Duodenal mucosa (tissue), 2 donors: ENCODE results near the gene VENTX.

Experiments
- H3K27ac ChIP-seq: one replicate; pipeline ENCODE4 v1.7.0; 2013; ENCODE audit warnings: low read depth, low read length
- H3K27me3 ChIP-seq, 2 donors: one replicate each; pipeline ENCODE4 v1.7.0; 2013; ENCODE audit warnings: low read length in 2 of 2, control low read depth in 1 of 2; ENCODE audit not compliant: insufficient read depth in 2 of 2, control insufficient read depth in 1 of 2
- H3K36me3 ChIP-seq, 2 donors: one replicate each; pipeline ENCODE4 v1.7.0; 2013; ENCODE audit warnings: low read length in 2 of 2, control low read depth in 1 of 2; ENCODE audit not compliant: insufficient read depth in 2 of 2, control insufficient read depth in 1 of 2
- H3K4me1 ChIP-seq, 2 donors: one replicate each; pipeline ENCODE4 v1.7.0; 2013; ENCODE audit warnings: low read length in 2 of 2, control low read depth in 1 of 2; ENCODE audit not compliant: insufficient read depth in 2 of 2, control insufficient read depth in 1 of 2
- H3K4me3 ChIP-seq, 2 donors: one replicate each; pipeline ENCODE4 v1.7.0; 2013; ENCODE audit warnings: low read length in 2 of 2, low read depth in 1 of 2
- H3K9ac ChIP-seq, 2 donors: one replicate each; pipeline ENCODE4 v1.7.0; 2013; ENCODE audit warnings: low read length in 2 of 2, low read depth in 1 of 2
- H3K9me3 ChIP-seq, 2 donors: one replicate each; pipeline ENCODE4 v1.7.0; 2013; ENCODE audit warnings: low read length in 2 of 2, control low read depth in 1 of 2; ENCODE audit not compliant: control insufficient read depth in 1 of 2

Gene VENTX

DNA sequence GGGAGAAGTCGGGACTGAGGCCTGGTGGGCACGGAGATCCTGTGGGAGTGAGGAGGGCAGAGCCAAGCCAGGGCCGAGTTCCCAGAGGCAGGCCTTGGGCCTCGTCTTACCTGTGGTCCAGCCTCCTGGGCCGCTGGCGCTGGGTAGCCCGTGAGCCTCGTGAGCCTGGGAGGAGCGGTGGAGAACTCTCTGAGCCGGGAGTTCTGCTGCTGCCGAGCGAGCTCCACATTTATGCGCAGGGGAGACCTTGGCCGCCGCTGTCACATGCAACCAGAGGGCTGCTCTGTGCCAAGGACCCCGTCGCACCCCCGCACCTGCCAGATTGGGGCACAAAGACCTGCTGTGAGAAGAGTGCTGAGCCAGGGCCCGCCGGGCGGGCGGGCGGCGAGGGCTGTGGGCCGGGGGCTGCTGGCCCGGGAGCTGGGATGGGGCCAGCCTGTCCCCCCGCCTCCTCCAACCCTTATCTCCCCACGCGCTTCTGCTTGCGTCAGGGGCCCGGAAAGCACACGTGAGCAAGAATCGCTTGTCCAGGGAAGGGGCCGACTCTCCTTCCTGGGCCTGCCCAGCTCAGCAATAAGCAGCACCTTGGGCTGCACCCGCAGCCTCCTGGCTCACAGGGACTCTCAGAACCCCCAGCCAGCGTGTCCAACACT is 10.2 kb downstream of the VENTX start:
- no peak overlapping the region for H3K9ac ChIP-seq
- H3K4me3 ChIP-seq = no peak overlapping the region
- peaks cover 3 to 27% of the 10 kb centered on the region in 2 donors for H3K27me3 ChIP-seq
- no peak overlapping the region for H3K27ac ChIP-seq
- no peaks in the 10 kb centered on the region for H3K9me3 ChIP-seq
- peaks cover 5 to 8% of the 10 kb centered on the region in 2 donors for H3K4me1 ChIP-seq
- H3K36me3 ChIP-seq = no peaks in the 10 kb centered on the region

DNA sequence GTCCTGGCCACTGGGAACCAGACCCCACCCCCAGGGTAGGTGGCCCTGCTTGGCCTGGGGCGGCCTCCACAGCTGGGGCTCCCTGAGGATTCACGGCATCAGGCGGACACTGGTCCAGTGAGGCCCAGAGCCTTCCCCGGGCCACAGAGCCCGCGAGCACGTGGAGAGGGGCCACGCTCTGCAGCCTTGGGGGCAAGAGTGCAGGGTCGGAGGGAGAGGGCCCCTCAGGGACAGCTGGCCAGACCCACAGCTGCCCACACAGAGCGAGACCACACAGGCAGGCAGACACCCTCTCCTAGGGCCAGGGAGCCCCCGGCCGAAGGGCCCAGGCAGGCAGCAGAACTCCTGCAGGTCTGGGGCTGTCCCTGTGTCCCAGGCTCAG is 10.7 kb downstream of the VENTX start:
- no peaks in the 10 kb centered on the region for H3K36me3 ChIP-seq
- H3K9me3 ChIP-seq = no peaks in the 10 kb centered on the region
- no peak overlapping the region for H3K9ac ChIP-seq
- no peak overlapping the region for H3K4me3 ChIP-seq
- no peak overlapping the region for H3K27ac ChIP-seq
- H3K4me1 ChIP-seq = peaks cover 5 to 8% of the 10 kb centered on the region in 2 donors
- peaks cover 0 to 21% of the 10 kb centered on the region in 2 donors for H3K27me3 ChIP-seq

DNA sequence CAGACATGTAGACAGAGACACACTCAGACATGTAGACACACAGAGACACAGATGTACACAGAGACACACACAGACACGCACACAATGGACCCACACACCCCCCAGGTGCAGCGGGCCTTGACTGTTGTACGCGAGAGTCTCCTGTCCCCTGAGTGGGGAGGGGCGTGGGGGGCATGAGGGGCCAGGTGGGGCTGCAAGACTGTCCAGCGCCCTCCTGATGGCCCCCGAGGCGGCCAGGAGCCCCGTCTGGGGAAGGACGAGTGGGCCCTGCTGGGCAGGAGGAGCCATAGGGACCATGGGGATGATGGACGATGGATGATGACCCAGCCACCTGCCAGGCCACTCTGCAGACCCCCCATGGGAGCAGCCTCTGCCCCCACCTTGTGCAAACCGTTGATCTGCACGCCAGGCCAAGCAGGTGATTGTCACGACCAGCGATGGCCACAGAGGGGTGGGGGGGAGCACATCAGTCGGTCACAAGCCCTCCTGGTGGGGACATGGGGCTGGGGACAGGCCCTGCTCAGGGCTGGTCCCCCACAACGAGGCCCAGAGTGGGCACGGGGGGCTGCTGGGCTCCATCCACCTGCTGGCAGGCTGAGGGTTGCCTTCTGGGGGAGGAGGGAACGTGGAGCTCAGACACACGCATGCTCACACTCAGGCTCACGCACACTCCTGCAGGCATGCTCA is 11.6 kb downstream of the VENTX start:
- Histone ChIP-seq H3K36me3 (no peaks in the 10 kb centered on the region), H3K27me3 (peaks cover 0 to 19% of the 10 kb centered on the region in 2 donors), H3K9ac (no peak overlapping the region), H3K27ac (no peak overlapping the region), H3K9me3 (no peaks in the 10 kb centered on the region), H3K4me1 (peaks cover 5 to 8% of the 10 kb centered on the region in 2 donors), H3K4me3 (no peak overlapping the region)

DNA sequence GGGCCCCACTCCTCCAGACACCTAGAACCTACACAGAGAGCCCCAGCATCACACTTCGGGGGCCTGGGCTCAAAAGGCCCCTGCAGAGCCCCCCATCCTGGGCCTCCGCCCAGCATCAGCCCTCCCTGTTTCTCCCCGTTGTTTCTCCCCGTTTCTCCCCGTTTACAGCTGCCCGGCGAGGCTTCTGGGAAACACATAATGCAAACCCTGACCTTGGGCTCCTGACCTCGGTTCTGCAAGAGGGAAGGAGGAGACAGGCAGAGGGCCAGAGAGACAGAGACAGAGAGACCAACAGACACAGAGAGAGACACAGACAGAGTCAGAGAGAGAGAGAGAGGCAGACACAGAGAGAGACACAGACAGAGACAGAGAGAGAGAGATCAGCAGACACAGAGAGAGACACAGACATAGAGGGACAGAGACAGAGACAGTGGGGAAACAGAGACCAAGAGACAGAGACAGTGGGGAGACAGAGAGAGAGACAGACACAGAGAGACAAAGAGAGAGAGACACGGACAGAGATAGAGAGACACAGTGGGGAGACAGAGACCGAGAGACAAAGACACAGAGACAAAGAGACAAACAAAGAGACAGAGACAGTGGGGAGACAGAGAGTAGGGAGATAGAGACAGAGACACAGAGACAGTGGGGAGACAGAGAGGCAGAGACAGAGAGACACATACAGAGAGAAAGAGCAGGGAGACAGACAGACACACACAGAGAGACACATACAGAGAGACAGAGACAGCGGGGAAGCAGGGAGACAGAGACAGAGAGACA is 12.5 kb downstream of the VENTX start:
- Histone ChIP-seq H3K4me1 (peaks cover 5 to 8% of the 10 kb centered on the region in 2 donors), H3K4me3 (no peak overlapping the region), H3K9me3 (no peaks in the 10 kb centered on the region), H3K9ac (no peak overlapping the region), H3K27ac (no peak overlapping the region), H3K36me3 (no peaks in the 10 kb centered on the region), H3K27me3 (peaks cover 0 to 19% of the 10 kb centered on the region in 2 donors)

DNA sequence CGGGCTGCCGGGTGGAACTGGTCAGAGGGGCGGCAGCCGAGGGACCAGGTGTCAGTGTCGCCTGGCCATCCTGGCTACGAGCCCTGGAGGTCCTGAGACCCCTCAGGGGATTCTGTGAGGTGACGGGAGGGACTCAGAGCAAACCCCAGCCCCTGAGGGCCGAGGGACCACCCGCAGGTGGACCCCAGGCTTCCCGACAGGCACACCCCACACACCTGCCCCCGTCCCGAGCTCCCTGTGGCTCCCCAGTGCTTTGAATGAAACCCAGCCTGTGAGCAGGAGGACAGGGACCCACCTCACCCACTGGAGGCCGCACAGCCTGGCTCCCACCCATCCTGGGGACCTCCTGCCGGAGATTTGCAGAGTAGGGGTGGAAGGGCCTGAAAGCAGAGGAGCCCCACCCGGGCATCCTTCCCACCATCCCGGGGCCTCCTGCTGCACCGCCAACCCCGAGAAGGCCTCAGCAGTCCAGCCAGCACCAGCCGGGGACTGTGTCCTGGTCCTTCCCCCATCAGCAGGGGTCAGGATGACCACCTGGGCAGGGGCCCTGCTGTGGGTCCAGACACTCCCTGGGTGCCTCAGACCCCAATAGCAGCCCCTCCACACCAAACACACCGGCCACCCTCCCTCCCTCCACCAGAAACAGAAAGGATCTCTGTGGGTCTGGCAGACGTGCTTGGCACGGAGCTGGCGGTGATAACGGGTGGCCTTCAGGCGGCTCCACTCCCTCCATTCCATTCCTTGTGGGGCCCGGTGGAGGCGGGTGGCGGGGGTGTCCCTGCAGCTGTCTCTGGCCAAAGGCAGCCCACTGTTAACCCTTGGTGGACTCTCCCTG is 13.9 kb downstream of the VENTX start:
- Histone ChIP-seq H3K27me3 (peaks cover 0 to 13% of the 10 kb centered on the region in 2 donors), H3K4me1 (no peaks in the 10 kb centered on the region), H3K4me3 (no peak overlapping the region), H3K36me3 (no peaks in the 10 kb centered on the region), H3K9ac (no peak overlapping the region), H3K9me3 (no peaks in the 10 kb centered on the region), H3K27ac (no peak overlapping the region)

DNA sequence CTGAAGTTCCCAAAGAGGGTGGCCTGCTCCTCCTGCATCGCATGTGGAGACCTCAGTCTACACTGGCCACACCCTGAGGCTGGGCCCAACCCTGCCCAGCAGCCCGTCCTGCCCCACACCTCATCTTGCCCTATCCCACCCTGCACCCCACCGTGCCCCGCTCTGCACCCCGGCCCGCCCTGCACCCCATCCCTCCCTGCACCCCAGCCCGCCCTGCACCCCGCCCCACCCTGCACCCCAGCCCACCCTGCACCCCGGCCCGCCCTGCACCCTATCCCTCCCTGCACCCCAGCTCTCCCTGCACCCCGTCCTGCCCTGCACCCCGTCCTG is 14.5 kb downstream of the VENTX start:
- H3K27me3 ChIP-seq = peaks cover 0 to 10% of the 10 kb centered on the region in 2 donors
- H3K4me1 ChIP-seq = peaks cover 0 to 2% of the 10 kb centered on the region in 2 donors
- no peaks in the 10 kb centered on the region for H3K9me3 ChIP-seq
- no peaks in the 10 kb centered on the region for H3K36me3 ChIP-seq
- no peak overlapping the region for H3K27ac ChIP-seq
- H3K4me3 ChIP-seq = no peak overlapping the region
- no peak overlapping the region for H3K9ac ChIP-seq

DNA sequence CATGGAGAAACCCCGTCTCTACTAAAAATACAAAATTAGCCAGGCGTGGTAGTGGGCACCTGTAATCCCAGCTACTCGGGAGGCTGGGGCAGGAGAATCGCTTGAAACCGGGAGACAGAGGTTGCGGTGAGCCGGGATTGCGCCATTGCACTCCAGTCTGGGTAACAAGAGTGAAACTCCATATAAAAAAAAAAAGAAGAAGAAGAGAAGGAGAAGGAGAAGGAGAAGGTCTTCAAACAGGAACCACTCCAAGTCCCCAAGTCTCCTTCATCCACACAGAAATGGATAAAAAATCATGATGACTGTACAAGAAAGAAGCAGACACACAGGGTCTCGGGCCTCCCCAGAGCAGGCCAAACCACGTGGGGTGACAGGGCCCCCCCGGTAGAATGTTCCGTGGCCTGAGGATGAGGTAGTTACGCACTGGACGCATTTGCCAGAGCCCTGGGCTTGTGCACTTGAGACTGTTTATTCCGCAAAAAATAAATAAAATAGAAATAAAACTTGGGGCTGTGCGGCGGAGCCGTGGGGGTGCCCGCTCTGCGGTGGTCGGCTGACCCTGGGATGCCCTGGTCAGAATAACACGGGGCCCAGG is 15.8 kb downstream of the VENTX start:
- no peaks in the 10 kb centered on the region for H3K36me3 ChIP-seq
- no peak overlapping the region for H3K9ac ChIP-seq
- H3K4me1 ChIP-seq = peaks cover 10 to 15% of the 10 kb centered on the region in 2 donors
- H3K27ac ChIP-seq = no peak overlapping the region
- H3K9me3 ChIP-seq = no peaks in the 10 kb centered on the region
- H3K27me3 ChIP-seq = peaks cover 0 to 6% of the 10 kb centered on the region in 2 donors
- no peak overlapping the region for H3K4me3 ChIP-seq

DNA sequence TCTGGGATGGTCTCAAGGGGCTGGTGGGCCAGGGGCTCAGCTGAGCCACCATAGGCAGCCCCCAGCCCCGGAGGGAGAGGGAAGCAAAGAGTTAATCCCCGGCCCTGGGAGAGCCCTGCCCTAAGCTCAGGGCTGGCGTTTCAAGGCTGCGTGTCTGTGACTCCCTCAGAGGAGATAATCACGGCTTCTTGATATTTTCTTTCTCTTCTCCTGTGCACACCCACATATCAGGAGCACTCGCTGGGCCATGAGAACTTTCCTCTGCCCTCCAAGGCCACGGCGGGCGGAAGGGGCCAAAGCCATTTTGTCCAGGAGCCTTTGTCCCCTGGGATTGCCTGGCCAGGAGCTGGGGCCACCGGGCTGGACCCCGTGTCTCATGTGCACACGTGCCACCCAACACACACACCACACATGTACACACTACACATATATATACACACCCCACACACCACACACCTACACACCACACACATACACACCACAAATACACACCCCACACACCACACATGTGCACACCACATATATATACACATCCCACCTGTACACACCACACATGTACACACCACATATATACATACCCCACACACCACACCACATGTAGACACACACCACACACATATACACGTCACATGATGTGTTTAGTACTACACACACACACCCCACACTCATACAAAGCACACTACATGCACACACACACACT is 16.9 kb downstream of the VENTX start:
- H3K4me1 ChIP-seq = peaks cover 21 to 25% of the 10 kb centered on the region in 2 donors
- no peak overlapping the region for H3K27ac ChIP-seq
- H3K36me3 ChIP-seq = no peaks in the 10 kb centered on the region
- no peak overlapping the region for H3K4me3 ChIP-seq
- no peaks in the 10 kb centered on the region for H3K9me3 ChIP-seq
- no peak overlapping the region for H3K9ac ChIP-seq
- peaks cover 0 to 2% of the 10 kb centered on the region in 2 donors for H3K27me3 ChIP-seq

DNA sequence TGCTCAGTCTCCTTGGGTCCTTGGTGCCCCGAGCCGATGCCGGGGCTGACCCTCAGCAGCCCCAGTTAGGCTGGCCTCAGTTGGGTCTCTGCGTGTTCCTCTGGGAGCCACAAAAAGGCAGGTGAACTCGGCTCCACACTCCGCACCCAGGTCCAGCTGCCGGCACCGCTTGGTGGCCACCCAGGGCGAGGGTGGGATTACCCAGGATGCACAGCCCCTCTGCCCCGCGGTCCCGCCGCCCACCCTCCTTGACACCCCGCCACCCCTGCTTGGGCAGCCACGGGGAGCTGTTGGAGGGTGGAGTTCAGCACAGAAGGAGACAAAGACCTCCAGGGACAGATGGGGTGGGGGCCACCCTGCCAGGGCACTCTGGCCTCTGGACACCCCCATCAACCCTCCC is 17.7 kb downstream of the VENTX start:
- Histone ChIP-seq H3K27me3 (no peaks in the 10 kb centered on the region), H3K36me3 (no peaks in the 10 kb centered on the region), H3K9ac (no peak overlapping the region), H3K9me3 (no peaks in the 10 kb centered on the region), H3K27ac (no peak overlapping the region), H3K4me3 (no peak overlapping the region), H3K4me1 (peaks cover 26 to 32% of the 10 kb centered on the region in 2 donors)
